Measurements from ENCODE around the gene PDZD2. TPM values are rescaled to one million over a fixed set of nuclear protein-coding genes. Genes with fewer than 3 reads are reported as not detected.

PDZD2 gene
- total and polyA plus RNA-seq, 2 experiments from 2014 or later: 8.3 to 16.9 TPM

DNA sequence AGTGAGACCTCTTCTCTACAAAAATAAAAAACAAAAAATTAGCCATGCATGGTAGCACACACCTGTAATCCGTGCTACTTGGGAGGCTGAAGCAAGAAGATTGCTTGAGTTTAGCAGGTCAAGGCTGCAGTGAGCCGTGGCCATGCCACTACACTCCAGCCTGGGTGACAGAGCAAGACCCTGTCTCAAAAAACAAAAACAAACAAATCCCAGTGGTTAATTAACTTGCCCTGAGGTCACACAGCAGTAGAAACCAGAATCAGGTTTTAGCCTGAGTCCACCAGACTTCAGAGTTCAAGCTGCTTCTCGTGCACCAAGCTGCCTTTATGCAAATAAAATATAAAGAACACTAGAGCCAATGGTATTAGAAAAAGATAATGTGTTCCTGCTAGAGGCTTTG lies 365.5 kb downstream of the PDZD2 start:
- H4K20me1 ChIP-seq (replicated peaks; ENCODE audit: insufficient read depth): no peaks in the 10 kb centered on the region
- TF ChIP-seq ZNF331 (CRISPR knock-in tag; IDR thresholded peaks at IDR 0.05; ENCODE audit: low read depth) (no peak), EZH2phosphoT487 (IDR thresholded peaks at IDR 0.05; ENCODE audit: unreplicated experiment) (no peak), JUNB (IDR thresholded peaks at IDR 0.05; ENCODE audit: unreplicated experiment) (no peak), POLR2AphosphoS5 (IDR thresholded peaks at IDR 0.05; ENCODE audit: low read depth) (no peak), ZNF114 (CRISPR knock-in tag; IDR thresholded peaks at IDR 0.05) (no peak), ZNF462 (CRISPR knock-in tag; IDR thresholded peaks at IDR 0.05) (no peak), EZH2 (IDR thresholded peaks at IDR 0.05; ENCODE audit: low read depth, unreplicated experiment) (no peak)
- TF ChIP-seq, protein P1, sequence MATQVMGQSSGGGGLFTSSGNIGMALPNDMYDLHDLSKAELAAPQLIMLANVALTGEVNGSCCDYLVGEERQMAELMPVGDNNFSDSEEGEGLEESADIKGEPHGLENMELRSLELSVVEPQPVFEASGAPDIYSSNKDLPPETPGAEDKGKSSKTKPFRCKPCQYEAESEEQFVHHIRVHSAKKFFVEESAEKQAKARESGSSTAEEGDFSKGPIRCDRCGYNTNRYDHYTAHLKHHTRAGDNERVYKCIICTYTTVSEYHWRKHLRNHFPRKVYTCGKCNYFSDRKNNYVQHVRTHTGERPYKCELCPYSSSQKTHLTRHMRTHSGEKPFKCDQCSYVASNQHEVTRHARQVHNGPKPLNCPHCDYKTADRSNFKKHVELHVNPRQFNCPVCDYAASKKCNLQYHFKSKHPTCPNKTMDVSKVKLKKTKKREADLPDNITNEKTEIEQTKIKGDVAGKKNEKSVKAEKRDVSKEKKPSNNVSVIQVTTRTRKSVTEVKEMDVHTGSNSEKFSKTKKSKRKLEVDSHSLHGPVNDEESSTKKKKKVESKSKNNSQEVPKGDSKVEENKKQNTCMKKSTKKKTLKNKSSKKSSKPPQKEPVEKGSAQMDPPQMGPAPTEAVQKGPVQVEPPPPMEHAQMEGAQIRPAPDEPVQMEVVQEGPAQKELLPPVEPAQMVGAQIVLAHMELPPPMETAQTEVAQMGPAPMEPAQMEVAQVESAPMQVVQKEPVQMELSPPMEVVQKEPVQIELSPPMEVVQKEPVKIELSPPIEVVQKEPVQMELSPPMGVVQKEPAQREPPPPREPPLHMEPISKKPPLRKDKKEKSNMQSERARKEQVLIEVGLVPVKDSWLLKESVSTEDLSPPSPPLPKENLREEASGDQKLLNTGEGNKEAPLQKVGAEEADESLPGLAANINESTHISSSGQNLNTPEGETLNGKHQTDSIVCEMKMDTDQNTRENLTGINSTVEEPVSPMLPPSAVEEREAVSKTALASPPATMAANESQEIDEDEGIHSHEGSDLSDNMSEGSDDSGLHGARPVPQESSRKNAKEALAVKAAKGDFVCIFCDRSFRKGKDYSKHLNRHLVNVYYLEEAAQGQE (IDR thresholded peaks at IDR 0.05; ENCODE audit: unreplicated experiment): no peak
- TF ChIP-seq, protein P2, sequence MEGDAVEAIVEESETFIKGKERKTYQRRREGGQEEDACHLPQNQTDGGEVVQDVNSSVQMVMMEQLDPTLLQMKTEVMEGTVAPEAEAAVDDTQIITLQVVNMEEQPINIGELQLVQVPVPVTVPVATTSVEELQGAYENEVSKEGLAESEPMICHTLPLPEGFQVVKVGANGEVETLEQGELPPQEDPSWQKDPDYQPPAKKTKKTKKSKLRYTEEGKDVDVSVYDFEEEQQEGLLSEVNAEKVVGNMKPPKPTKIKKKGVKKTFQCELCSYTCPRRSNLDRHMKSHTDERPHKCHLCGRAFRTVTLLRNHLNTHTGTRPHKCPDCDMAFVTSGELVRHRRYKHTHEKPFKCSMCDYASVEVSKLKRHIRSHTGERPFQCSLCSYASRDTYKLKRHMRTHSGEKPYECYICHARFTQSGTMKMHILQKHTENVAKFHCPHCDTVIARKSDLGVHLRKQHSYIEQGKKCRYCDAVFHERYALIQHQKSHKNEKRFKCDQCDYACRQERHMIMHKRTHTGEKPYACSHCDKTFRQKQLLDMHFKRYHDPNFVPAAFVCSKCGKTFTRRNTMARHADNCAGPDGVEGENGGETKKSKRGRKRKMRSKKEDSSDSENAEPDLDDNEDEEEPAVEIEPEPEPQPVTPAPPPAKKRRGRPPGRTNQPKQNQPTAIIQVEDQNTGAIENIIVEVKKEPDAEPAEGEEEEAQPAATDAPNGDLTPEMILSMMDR (conservative IDR thresholded peaks at IDR 0.05; ENCODE audit: low read depth in 2 of 2): no peak
- no peak overlapping the region for H3K27ac Mint-ChIP-seq
- H3K36me3 Mint-ChIP-seq (ENCODE audit: low read depth): peaks cover 5% of the 10 kb centered on the region; the same call in 2 of the 3 replicates
- DNase-seq (ENCODE audit: low spot score) (no peak), ATAC-seq (no peak)
- no peaks in the 10 kb centered on the region for H3K27me3 ChIP-seq (ENCODE audit: insufficient read depth)
- H3K4me3 Mint-ChIP-seq: no peak overlapping the region
- H3K4me1 ChIP-seq (ENCODE audit: insufficient read depth): peaks cover 15% of the 10 kb centered on the region; the same call in 1 of the 2 replicates
- H2AFZ ChIP-seq: no peak overlapping the region
- no peaks in the 10 kb centered on the region; the same call in 1 of the 2 replicates for H3K9me2 ChIP-seq (ENCODE audit: insufficient read depth)
- no peaks in the 10 kb centered on the region; the same call in 2 of the 3 replicates for H3K9me3 Mint-ChIP-seq
- H3K27ac ChIP-seq (ENCODE audit: low read depth): peak overlapping the region; percentile 3; the same call in 1 of the 2 replicates
- no peak overlapping the region for H3K4me3 ChIP-seq
- no peaks in the 10 kb centered on the region; the same call in 1 of the 2 replicates for H3K36me3 ChIP-seq (ENCODE audit: insufficient read depth)
- H3F3A ChIP-seq (replicated peaks; ENCODE audit: low read depth): no peaks in the 10 kb centered on the region
- H3K79me2 ChIP-seq (replicated peaks; ENCODE audit: insufficient read depth): no peaks in the 10 kb centered on the region
- peaks cover 3% of the 10 kb centered on the region for H3K4me1 Mint-ChIP-seq
- no peak overlapping the region for H3K4me2 ChIP-seq
- H3K27me3 Mint-ChIP-seq (ENCODE audit: insufficient read depth, low read depth, poor library complexity): peaks cover 4% of the 10 kb centered on the region

Measured in GM23338 (cell line).